ENCODE results near the gene CDIP1.
A peak's percentile ranks its signal among the peaks of the same experiment; 100 is the strongest.

Gene CDIP1

GRCh38 chr16:4515611-4516233 is 22.9 kb downstream of the CDIP1 start:
- no peak for DNase-seq (ENCODE audit: extremely low read depth in 1 of 2, low read depth in 1 of 2)

- no peak for DNase-seq (ENCODE audit: extremely low read depth in 1 of 2, low read depth in 1 of 2)
These were observed 24.0 kb downstream of the CDIP1 start for GRCh38 chr16:4514606-4515005.

- no peak for DNase-seq (ENCODE audit: extremely low read depth in 1 of 2, low read depth in 1 of 2)
These were observed 24.7 kb downstream of the CDIP1 start for GRCh38 chr16:4513881-4514280.

GRCh38 chr16:4513086-4513860 is 25.3 kb downstream of the CDIP1 start:
- DNase-seq (ENCODE audit: extremely low read depth in 1 of 2, low read depth in 1 of 2), result no peak

GRCh38 chr16:4512473-4512872 is 26.1 kb downstream of the CDIP1 start:
- DNase-seq (ENCODE audit: extremely low read depth in 1 of 2, low read depth in 1 of 2), result no peak

- no peak for DNase-seq (ENCODE audit: extremely low read depth in 1 of 2, low read depth in 1 of 2)
These were observed 27.0 kb downstream of the CDIP1 start for GRCh38 chr16:4511441-4512082.

GRCh38 chr16:4510747-4511426 is 27.7 kb downstream of the CDIP1 start:
- no peak for DNase-seq (ENCODE audit: extremely low read depth in 1 of 2, low read depth in 1 of 2)

- no peak for DNase-seq (ENCODE audit: extremely low read depth in 1 of 2, low read depth in 1 of 2)
These were observed 28.4 kb downstream of the CDIP1 start for GRCh38 chr16:4510131-4510530.

- DNase-seq (ENCODE audit: extremely low read depth in 1 of 2, low read depth in 1 of 2), result no peak
These were observed 29.2 kb downstream of the CDIP1 start for GRCh38 chr16:4509420-4509819.

GRCh38 chr16:4508806-4509205 is 29.8 kb downstream of the CDIP1 start:
- DNase-seq (ENCODE audit: extremely low read depth in 1 of 2, low read depth in 1 of 2), result no peak

GRCh38 chr16:4507588-4508345 is 30.8 kb downstream of the CDIP1 start:
- DNase-seq (ENCODE audit: extremely low read depth in 1 of 2, low read depth in 1 of 2), result no peak

- DNase-seq (ENCODE audit: extremely low read depth in 1 of 2, low read depth in 1 of 2), result peak in 1 of 2 donors; percentile 34
These were observed 32.1 kb downstream of the CDIP1 start for GRCh38 chr16:4506450-4506849.

- DNase-seq (ENCODE audit: extremely low read depth in 1 of 2, low read depth in 1 of 2), result peak; percentile 37 to 71
These were observed 33.0 kb downstream of the CDIP1 start for GRCh38 chr16:4505356-4506147.

GRCh38 chr16:4501071-4501478 is 37.5 kb downstream of the CDIP1 start:
- DNase-seq (ENCODE audit: extremely low read depth in 1 of 2, low read depth in 1 of 2), result no peak

- DNase-seq (ENCODE audit: extremely low read depth in 1 of 2, low read depth in 1 of 2), result no peak
These were observed 38.3 kb downstream of the CDIP1 start for GRCh38 chr16:4500272-4500671.

- DNase-seq (ENCODE audit: extremely low read depth in 1 of 2, low read depth in 1 of 2), result no peak
These were observed 39.4 kb downstream of the CDIP1 start for GRCh38 chr16:4499196-4499555.

- no peak for DNase-seq (ENCODE audit: extremely low read depth in 1 of 2, low read depth in 1 of 2)
These were observed 39.9 kb downstream of the CDIP1 start for GRCh38 chr16:4498546-4499195.

GRCh38 chr16:4496305-4496704 is 42.3 kb downstream of the CDIP1 start:
- DNase-seq (ENCODE audit: extremely low read depth in 1 of 2, low read depth in 1 of 2), result no peak

- DNase-seq (ENCODE audit: extremely low read depth in 1 of 2, low read depth in 1 of 2), result no peak
These were observed 42.8 kb downstream of the CDIP1 start for GRCh38 chr16:4495766-4496165.
